ENCODE results near the gene KLF17. TPM values are rescaled to one million over a fixed set of nuclear protein-coding genes. Genes with fewer than 3 reads are reported as not detected.

KLF17 gene
- total and polyA plus RNA-seq, 2 experiments from 2014 or later: not detected

DNA sequence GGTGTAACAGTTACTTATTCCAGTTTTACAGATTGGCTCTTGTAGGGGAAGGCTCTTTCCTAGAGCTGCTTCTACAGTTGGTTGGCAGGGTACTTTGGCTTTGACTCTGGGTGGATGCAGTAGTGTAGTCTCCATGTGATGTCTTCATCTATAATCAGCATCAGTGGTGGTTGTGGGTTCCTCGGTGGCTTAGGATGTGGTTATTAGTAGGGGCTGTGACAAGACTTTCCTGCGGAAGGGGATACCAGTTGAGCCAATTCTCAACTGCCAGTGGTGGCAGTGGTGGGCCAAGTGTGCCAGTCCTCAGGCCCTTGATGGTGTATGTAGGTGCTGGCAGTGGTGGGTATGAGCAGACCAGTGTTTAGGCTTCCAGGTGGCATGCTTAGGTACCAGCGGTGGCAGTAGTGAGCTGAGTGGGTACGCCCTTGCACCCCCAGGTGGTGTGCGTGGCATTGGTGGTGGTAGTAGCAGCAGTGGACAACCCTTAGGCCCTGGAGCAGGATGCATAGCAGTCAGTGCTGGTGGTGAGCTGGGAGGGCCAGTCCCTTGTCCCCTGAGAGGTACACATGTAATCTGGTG, 50.0 kb downstream of the KLF17 start:
- no peaks in the 10 kb centered on the region for H3K9me2 ChIP-seq (ENCODE audit: insufficient read depth)
- peaks cover 3% of the 10 kb centered on the region for H3K27me3 Mint-ChIP-seq (ENCODE audit: insufficient read depth, low read depth, poor library complexity)
- H3K9me3 Mint-ChIP-seq: peaks cover 8% of the 10 kb centered on the region; the same call in 2 of the 3 replicates
- H3K36me3 Mint-ChIP-seq (ENCODE audit: low read depth): peaks cover 5% of the 10 kb centered on the region; the same call in 2 of the 3 replicates
- no peaks in the 10 kb centered on the region for H3K27me3 ChIP-seq (ENCODE audit: insufficient read depth)
- peaks cover 3% of the 10 kb centered on the region; the same call in 1 of the 3 replicates for H3K4me1 Mint-ChIP-seq
- H2AFZ ChIP-seq: no peak overlapping the region
- H4K20me1 ChIP-seq (replicated peaks; ENCODE audit: insufficient read depth): no peaks in the 10 kb centered on the region
- no peak overlapping the region for H3K4me3 ChIP-seq
- no peaks in the 10 kb centered on the region; the same call in 1 of the 2 replicates for H3K4me1 ChIP-seq (ENCODE audit: insufficient read depth)
- no peak overlapping the region for H3K27ac ChIP-seq (ENCODE audit: low read depth)
- ATAC-seq: peak; percentile 57
- DNase-seq (ENCODE audit: low spot score): peak; percentile 19
- no peaks in the 10 kb centered on the region for H3F3A ChIP-seq (replicated peaks; ENCODE audit: low read depth)
- no peak overlapping the region; the same call in 1 of the 2 replicates for H3K27ac Mint-ChIP-seq
- TF ChIP-seq ZNF114 (CRISPR knock-in tag; IDR thresholded peaks at IDR 0.05) (no peak), NANOG (IDR thresholded peaks at IDR 0.05; ENCODE audit: borderline replicate concordance) (no peak)
- TF ChIP-seq, protein P1, sequence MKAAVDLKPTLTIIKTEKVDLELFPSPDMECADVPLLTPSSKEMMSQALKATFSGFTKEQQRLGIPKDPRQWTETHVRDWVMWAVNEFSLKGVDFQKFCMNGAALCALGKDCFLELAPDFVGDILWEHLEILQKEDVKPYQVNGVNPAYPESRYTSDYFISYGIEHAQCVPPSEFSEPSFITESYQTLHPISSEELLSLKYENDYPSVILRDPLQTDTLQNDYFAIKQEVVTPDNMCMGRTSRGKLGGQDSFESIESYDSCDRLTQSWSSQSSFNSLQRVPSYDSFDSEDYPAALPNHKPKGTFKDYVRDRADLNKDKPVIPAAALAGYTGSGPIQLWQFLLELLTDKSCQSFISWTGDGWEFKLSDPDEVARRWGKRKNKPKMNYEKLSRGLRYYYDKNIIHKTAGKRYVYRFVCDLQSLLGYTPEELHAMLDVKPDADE (IDR thresholded peaks at IDR 0.05): no peak
- TF ChIP-seq, protein P2, sequence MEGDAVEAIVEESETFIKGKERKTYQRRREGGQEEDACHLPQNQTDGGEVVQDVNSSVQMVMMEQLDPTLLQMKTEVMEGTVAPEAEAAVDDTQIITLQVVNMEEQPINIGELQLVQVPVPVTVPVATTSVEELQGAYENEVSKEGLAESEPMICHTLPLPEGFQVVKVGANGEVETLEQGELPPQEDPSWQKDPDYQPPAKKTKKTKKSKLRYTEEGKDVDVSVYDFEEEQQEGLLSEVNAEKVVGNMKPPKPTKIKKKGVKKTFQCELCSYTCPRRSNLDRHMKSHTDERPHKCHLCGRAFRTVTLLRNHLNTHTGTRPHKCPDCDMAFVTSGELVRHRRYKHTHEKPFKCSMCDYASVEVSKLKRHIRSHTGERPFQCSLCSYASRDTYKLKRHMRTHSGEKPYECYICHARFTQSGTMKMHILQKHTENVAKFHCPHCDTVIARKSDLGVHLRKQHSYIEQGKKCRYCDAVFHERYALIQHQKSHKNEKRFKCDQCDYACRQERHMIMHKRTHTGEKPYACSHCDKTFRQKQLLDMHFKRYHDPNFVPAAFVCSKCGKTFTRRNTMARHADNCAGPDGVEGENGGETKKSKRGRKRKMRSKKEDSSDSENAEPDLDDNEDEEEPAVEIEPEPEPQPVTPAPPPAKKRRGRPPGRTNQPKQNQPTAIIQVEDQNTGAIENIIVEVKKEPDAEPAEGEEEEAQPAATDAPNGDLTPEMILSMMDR (conservative IDR thresholded peaks at IDR 0.05; ENCODE audit: low read depth in 2 of 2): peak; percentile 13 to 66; a peak in 2 of 4 replicates
- H3K4me2 ChIP-seq: no peak overlapping the region
- no peaks in the 10 kb centered on the region for H3K36me3 ChIP-seq (ENCODE audit: insufficient read depth)
- H3K4me3 Mint-ChIP-seq: no peak overlapping the region
- H3K79me2 ChIP-seq (replicated peaks; ENCODE audit: insufficient read depth): no peaks in the 10 kb centered on the region

DNA sequence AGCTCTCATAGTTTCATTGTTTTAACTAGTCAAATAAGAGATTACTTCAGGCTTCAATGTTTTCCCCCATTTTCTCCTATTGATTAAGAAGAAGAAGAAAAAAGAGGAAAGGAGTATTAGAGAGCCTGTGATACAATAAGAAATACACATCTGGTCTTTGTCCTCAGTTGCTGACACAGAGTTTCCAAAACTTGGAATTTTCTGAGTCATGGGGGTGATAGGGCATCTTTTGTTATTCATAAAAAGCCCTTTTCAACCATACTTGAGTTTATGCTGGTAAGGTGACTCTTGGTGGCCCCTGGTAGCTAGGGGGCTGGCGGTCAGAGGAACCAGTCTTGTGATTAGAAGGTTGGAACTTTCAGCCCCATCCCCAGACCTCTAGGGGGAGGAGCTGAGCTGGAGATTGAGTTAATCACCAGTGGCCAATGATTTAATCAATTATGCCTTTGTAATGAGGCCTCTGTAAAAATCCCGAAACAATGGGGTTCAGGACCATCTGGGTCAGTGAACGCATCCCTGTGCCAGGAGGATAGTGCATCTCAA, 51.7 kb downstream of the KLF17 start:
- DNase-seq (ENCODE audit: low spot score) (peak; percentile 35), ATAC-seq (peak; percentile 70)
- peaks cover 1% of the 10 kb centered on the region for H3K27me3 Mint-ChIP-seq (ENCODE audit: insufficient read depth, low read depth, poor library complexity)

More for the DNA sequence above, 51.7 kb downstream of the KLF17 start:
- Histone ChIP-seq H3K36me3 (ENCODE audit: insufficient read depth) (no peaks in the 10 kb centered on the region), H3K4me2 (no peak overlapping the region), H3K4me3 (no peak overlapping the region), H3K27me3 (ENCODE audit: insufficient read depth) (no peaks in the 10 kb centered on the region), H3F3A (replicated peaks; ENCODE audit: low read depth) (no peaks in the 10 kb centered on the region), H2AFZ (peak overlapping the region; percentile 86; the same call in 1 of the 2 replicates), H3K9me2 (ENCODE audit: insufficient read depth) (no peaks in the 10 kb centered on the region), H3K27ac (ENCODE audit: low read depth) (no peak overlapping the region), H3K79me2 (replicated peaks; ENCODE audit: insufficient read depth) (no peaks in the 10 kb centered on the region), H3K4me1 (ENCODE audit: insufficient read depth) (no peaks in the 10 kb centered on the region; the same call in 1 of the 2 replicates), H4K20me1 (replicated peaks; ENCODE audit: insufficient read depth) (no peaks in the 10 kb centered on the region)
- peaks cover 11% of the 10 kb centered on the region for H3K36me3 Mint-ChIP-seq (ENCODE audit: low read depth)
- H3K4me1 Mint-ChIP-seq: peaks cover 3% of the 10 kb centered on the region; the same call in 1 of the 3 replicates
- H3K9me3 Mint-ChIP-seq: peaks cover 23% of the 10 kb centered on the region
- no peak for TF ChIP-seq JUNB (IDR thresholded peaks at IDR 0.05; ENCODE audit: unreplicated experiment)
- TF ChIP-seq, protein P2 (conservative IDR thresholded peaks at IDR 0.05; ENCODE audit: low read depth in 2 of 2): peak; percentile 29 to 52; a peak in 3 of 4 replicates
- no peak for TF ChIP-seq STAT1 (IDR thresholded peaks at IDR 0.05; ENCODE audit: unreplicated experiment)
- no peak for TF ChIP-seq POLR2AphosphoS5 (IDR thresholded peaks at IDR 0.05; ENCODE audit: low read depth)
- H3K4me3 Mint-ChIP-seq: no peak overlapping the region
- H3K27ac Mint-ChIP-seq: no peak overlapping the region

All from GM23338 (cell line).